GM23338 (cell line): ENCODE measurements around the gene STK32C. TPM values are rescaled to one million over a fixed set of nuclear protein-coding genes. Genes with fewer than 3 reads are reported as not detected.

Experiments
- ATAC-seq: fragments of 200-7000 bp; cut with Tn5 transposase; 3 replicates; pipeline ENCODE4 v1.9.1; 2020
- DNase-seq: peaks from one replicate; pipeline ENCODE4 v3.0.0-alpha.2; 2015; ENCODE audit warnings: low spot score
- H2AFZ ChIP-seq: fragments of 200-600 bp; sonication (generic); 2 replicates; pipeline ENCODE4 v1.8.0; 2016; ENCODE audit warnings: antibody characterized with exemption, mild to moderate bottlenecking, moderate library complexity
- H3F3A ChIP-seq: fragments of 200-600 bp; sonication (generic); replicated peaks from 2 replicates; pipeline ENCODE4 v1.8.0; 2017; ENCODE audit warnings: antibody characterized with exemption, mixed run types, low read depth
- H3K27ac ChIP-seq: fragments of 200-600 bp; sonication (generic); 2 replicates; pipeline ENCODE4 v1.6.1; 2016; ENCODE audit warnings: low read depth
- H3K27me3 ChIP-seq: fragments of 200-600 bp; sonication (generic); 2 replicates; pipeline ENCODE4 v1.8.0; 2016; ENCODE audit warnings: mild to moderate bottlenecking, mixed run types, moderate library complexity; ENCODE audit not compliant: insufficient read depth
- H3K36me3 ChIP-seq: fragments of 200-600 bp; sonication (generic); 2 replicates; pipeline ENCODE4 v1.8.0; 2016; ENCODE audit warnings: mild to moderate bottlenecking; ENCODE audit not compliant: insufficient read depth
- H3K4me1 ChIP-seq: fragments of 200-600 bp; sonication (generic); 2 replicates; pipeline ENCODE4 v1.8.0; 2016; ENCODE audit warnings: mild to moderate bottlenecking, moderate library complexity; ENCODE audit not compliant: insufficient read depth
- H3K4me2 ChIP-seq: fragments of 200-600 bp; sonication (generic); 2 replicates; pipeline ENCODE4 v1.7.1; 2017; ENCODE audit warnings: mixed run types
- H3K4me3 ChIP-seq: fragments of 200-600 bp; sonication (generic); 2 replicates; pipeline ENCODE4 v1.6.1; 2016; ENCODE audit warnings: mixed run types
- H3K79me2 ChIP-seq: fragments of 200-600 bp; sonication (generic); replicated peaks from 2 replicates; pipeline ENCODE4 v1.8.0; 2017; ENCODE audit warnings: mild to moderate bottlenecking; ENCODE audit not compliant: insufficient read depth
- H3K9me2 ChIP-seq: fragments of 200-600 bp; sonication (generic); 2 replicates; pipeline ENCODE4 v1.8.0; 2017; ENCODE audit not compliant: insufficient read depth
- H4K20me1 ChIP-seq: fragments of 200-600 bp; sonication (generic); replicated peaks from 2 replicates; pipeline ENCODE4 v1.8.0; 2017; ENCODE audit warnings: mild to moderate bottlenecking; ENCODE audit not compliant: insufficient read depth
- H3K27ac Mint-ChIP-seq: 2 replicates; pipeline ENCODE4 v1.8.0; 2020; ENCODE audit warnings: inconsistent platforms, mild to moderate bottlenecking, moderate library complexity, mixed read lengths
- H3K27me3 Mint-ChIP-seq: 3 replicates; pipeline ENCODE4 v1.8.0; 2022; ENCODE audit warnings: low read depth, mild to moderate bottlenecking, moderate library complexity, mixed read lengths, inconsistent platforms; ENCODE audit not compliant: insufficient read depth, poor library complexity
- H3K36me3 Mint-ChIP-seq: 3 replicates; pipeline ENCODE4 v1.8.0; 2021; ENCODE audit warnings: low read depth, mild to moderate bottlenecking, inconsistent platforms, moderate library complexity, mixed read lengths
- H3K4me1 Mint-ChIP-seq: 3 replicates; pipeline ENCODE4 v1.8.0; 2020; ENCODE audit warnings: mild to moderate bottlenecking, inconsistent platforms, mixed read lengths
- H3K4me3 Mint-ChIP-seq: 3 replicates; pipeline ENCODE4 v1.8.0; 2021; ENCODE audit warnings: moderate library complexity, mild to moderate bottlenecking, inconsistent platforms, mixed read lengths
- H3K9me3 Mint-ChIP-seq: 3 replicates; pipeline ENCODE4 v1.8.0; 2020; ENCODE audit warnings: moderate library complexity, mild to moderate bottlenecking, inconsistent platforms, mixed read lengths
- CREB1 ChIP-seq: fragments of 250-450 bp; sonication (Bioruptor Pico); IDR thresholded peaks from 2 replicates; pipeline ENCODE4 v1.5.0; 2020; ENCODE audit warnings: low read depth, mild to moderate bottlenecking, moderate library complexity
- CTCF ChIP-seq, 2 experiments: fragments of 200-600 bp in 1 of 2; sonication (generic) in 1 of 2; conservative IDR thresholded peaks; 2 replicates each; pipeline versions ENCODE4 v1.5.1 to v1.6.1; 2016 to 2017; ENCODE audit warnings: antibody characterized with exemption in 2 of 2, low read depth in 2 of 2, mild to moderate bottlenecking in 2 of 2, moderate library complexity in 1 of 2
- EZH2 ChIP-seq: fragments of 200-600 bp; sonication (generic); IDR thresholded peaks from one replicate; pipeline ENCODE4 v1.8.0; 2017; ENCODE audit warnings: antibody characterized with exemption, mild to moderate bottlenecking, low read depth; ENCODE audit not compliant: unreplicated experiment
- EZH2phosphoT487 ChIP-seq: fragments of 200-600 bp; sonication (generic); IDR thresholded peaks from one replicate; pipeline ENCODE4 v1.8.1; 2018; ENCODE audit warnings: antibody characterized with exemption; ENCODE audit not compliant: unreplicated experiment
- JUNB ChIP-seq: IDR thresholded peaks from one replicate; pipeline ENCODE4 v1.6.1; 2016; ENCODE audit warnings: antibody characterized with exemption; ENCODE audit not compliant: unreplicated experiment
- NANOG ChIP-seq: IDR thresholded peaks from 2 replicates; pipeline ENCODE4 v1.6.1; 2016; ENCODE audit warnings: antibody characterized with exemption, borderline replicate concordance
- POLR2AphosphoS5 ChIP-seq: IDR thresholded peaks from 2 replicates; pipeline ENCODE4 v1.6.1; 2016; ENCODE audit warnings: antibody characterized with exemption, low read depth
- REST ChIP-seq: IDR thresholded peaks from one replicate; pipeline ENCODE4 v1.6.1; 2018; ENCODE audit warnings: antibody characterized with exemption; ENCODE audit not compliant: unreplicated experiment
- STAT1 ChIP-seq: IDR thresholded peaks from one replicate; pipeline ENCODE4 v1.6.1; 2016; ENCODE audit warnings: antibody characterized with exemption; ENCODE audit not compliant: unreplicated experiment
- ZNF331 ChIP-seq: fragments of 250-450 bp; sonication (Bioruptor Pico); IDR thresholded peaks from 2 replicates; pipeline ENCODE4 v1.5.0; 2020; ENCODE audit warnings: low read depth, mild to moderate bottlenecking, moderate library complexity
- ZNF462 ChIP-seq: fragments of 250-450 bp; sonication (Bioruptor Pico); IDR thresholded peaks from 2 replicates; pipeline ENCODE4 v1.5.0; 2020; ENCODE audit warnings: mild to moderate bottlenecking, moderate library complexity
- polyA plus RNA-seq: library from polyadenylated mRNA; unstranded; fragments of >200 nt; fragmentation: Nextera tagmentation; extraction: Ambion mirVana; gene quantifications from 2 replicates; pipeline ENCODE4 v1.2.1, GENCODE V29; 2016
- total RNA-seq: library from RNA; depleted of rRNA; stranded (reverse); fragments of >200 nt; shearing (Covaris generic); gene quantifications from 2 replicates; pipeline ENCODE4 v1.2.3, GENCODE V29; 2014
- TF ChIP-seq, protein P1 (sequence below): IDR thresholded peaks from 2 replicates; pipeline ENCODE4 v1.6.1; 2016; ENCODE audit warnings: antibody characterized with exemption

The STK32C gene
- total and polyA plus RNA-seq, 2 experiments from 2014 or later = 10.2 to 20.5 TPM

GRCh38 chr10:132246296-132246695 is 61.5 kb downstream of the STK32C start:
- H3K9me3 Mint-ChIP-seq = no peaks in the 10 kb centered on the region

More at GRCh38 chr10:132246296-132246695, 61.5 kb downstream of the STK32C start:
- TF ChIP-seq ZNF331 (CRISPR knock-in tag) = no peak
- TF ChIP-seq EZH2 = no peak
- no peak for TF ChIP-seq REST
- TF ChIP-seq, protein P1, sequence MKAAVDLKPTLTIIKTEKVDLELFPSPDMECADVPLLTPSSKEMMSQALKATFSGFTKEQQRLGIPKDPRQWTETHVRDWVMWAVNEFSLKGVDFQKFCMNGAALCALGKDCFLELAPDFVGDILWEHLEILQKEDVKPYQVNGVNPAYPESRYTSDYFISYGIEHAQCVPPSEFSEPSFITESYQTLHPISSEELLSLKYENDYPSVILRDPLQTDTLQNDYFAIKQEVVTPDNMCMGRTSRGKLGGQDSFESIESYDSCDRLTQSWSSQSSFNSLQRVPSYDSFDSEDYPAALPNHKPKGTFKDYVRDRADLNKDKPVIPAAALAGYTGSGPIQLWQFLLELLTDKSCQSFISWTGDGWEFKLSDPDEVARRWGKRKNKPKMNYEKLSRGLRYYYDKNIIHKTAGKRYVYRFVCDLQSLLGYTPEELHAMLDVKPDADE = no peak
- TF ChIP-seq JUNB = no peak
- no peak for TF ChIP-seq STAT1
- TF ChIP-seq CTCF (conservative IDR thresholded peaks at IDR 0.05; ENCODE audit: low read depth in 2 of 2) = no peak
- TF ChIP-seq EZH2phosphoT487 = no peak
- TF ChIP-seq CREB1 = no peak
- no peak for TF ChIP-seq POLR2AphosphoS5
- TF ChIP-seq NANOG = no peak
- TF ChIP-seq ZNF462 (CRISPR knock-in tag) = no peak
- H3F3A ChIP-seq = no peaks in the 10 kb centered on the region
- H3K27ac ChIP-seq = no peak overlapping the region
- H3K27ac Mint-ChIP-seq = no peak overlapping the region
- no peaks in the 10 kb centered on the region for H3K36me3 ChIP-seq
- ATAC-seq (no peak), DNase-seq (no peak)
- H4K20me1 ChIP-seq = no peaks in the 10 kb centered on the region
- peaks cover 6% of the 10 kb centered on the region for H3K27me3 Mint-ChIP-seq
- no peaks in the 10 kb centered on the region for H3K36me3 Mint-ChIP-seq
- H3K4me1 Mint-ChIP-seq = peaks cover 6% of the 10 kb centered on the region
- H2AFZ ChIP-seq = no peak overlapping the region
- H3K79me2 ChIP-seq = no peaks in the 10 kb centered on the region
- H3K4me2 ChIP-seq = no peak overlapping the region
- H3K9me2 ChIP-seq = no peaks in the 10 kb centered on the region
- H3K4me3 Mint-ChIP-seq = no peak overlapping the region
- no peaks in the 10 kb centered on the region for H3K4me1 ChIP-seq
- H3K4me3 ChIP-seq = no peak overlapping the region
- H3K27me3 ChIP-seq = no peaks in the 10 kb centered on the region
